ENCODE measurements around the gene MDFI. TPM values are rescaled to one million over a fixed set of nuclear protein-coding genes. Genes with fewer than 3 reads are reported as not detected.

Gene MDFI, protein sequence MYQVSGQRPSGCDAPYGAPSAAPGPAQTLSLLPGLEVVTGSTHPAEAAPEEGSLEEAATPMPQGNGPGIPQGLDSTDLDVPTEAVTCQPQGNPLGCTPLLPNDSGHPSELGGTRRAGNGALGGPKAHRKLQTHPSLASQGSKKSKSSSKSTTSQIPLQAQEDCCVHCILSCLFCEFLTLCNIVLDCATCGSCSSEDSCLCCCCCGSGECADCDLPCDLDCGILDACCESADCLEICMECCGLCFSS
- total RNA-seq: 9.6 and 13.7 TPM in 2 replicates

DNA sequence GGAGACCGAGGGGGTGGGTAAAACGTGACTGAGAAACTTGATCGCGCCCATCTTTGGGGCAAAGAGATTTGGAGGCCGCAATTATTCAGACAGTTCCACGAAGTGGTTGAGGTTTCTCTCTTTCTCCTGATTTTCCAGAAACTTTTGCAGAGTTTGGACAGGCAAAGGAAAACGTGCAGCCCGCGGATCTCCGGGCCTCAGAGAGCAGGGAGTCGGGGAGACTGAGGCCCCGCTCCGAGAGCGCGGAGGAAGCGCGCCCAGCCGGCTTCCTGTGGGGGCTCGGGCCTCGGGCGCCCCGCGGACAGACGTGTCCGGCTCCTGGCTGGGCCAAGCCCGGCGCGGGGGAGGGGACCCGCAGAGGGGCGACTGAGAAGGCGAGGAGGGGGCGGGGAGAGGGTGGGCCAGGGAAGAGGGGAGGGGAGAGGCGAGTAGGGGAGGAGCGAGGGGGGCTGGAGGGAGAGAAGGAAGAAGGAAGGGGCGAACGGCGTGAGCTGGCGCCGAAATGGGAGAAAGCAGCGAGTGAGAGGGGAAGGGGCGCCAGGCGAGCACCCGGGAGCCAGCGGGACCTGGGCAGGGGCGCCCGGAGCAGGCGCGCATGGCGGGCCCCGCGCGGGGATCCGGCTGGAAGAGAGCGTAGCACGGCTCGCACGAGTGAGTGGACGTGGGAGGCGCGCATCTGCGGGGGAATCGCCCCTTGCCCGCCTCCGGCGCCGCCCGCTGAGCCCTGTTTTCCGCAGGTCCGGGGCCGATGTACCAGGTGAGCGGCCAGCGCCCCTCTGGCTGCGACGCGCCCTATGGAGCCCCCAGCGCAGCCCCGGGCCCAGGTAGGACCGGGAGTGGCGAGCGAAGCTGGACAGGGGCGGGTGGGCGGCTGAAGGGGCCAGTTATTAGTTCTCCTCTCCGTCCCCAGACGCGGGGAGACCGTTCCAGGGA, at the start of gene MDFI:
Gene MDFI (plus strand): TSS at position 467 of the 933 bp plus-strand sequence. CDS start 282 bp downstream, at position 749.

Other genes starting within 250 kb of the MDFI start
- gene FOXP4, start 92.1 kb upstream of the MDFI start, total RNA-seq: 2.1 and 4.7 TPM in 2 replicates
- gene TFEB, start 97.1 kb downstream of the MDFI start, total RNA-seq: 3.7 and 7.0 TPM in 2 replicates
- not detected in 2 replicates for gene PGC, start 108.9 kb downstream of the MDFI start, total RNA-seq
- gene FRS3, start 141.4 kb downstream of the MDFI start, total RNA-seq: 1.9 and 2.3 TPM in 2 replicates
- not detected in 2 replicates for gene PRICKLE4, start 142.3 kb downstream of the MDFI start, total RNA-seq
- gene TOMM6, start 149.2 kb downstream of the MDFI start, total RNA-seq: 134 and 141 TPM in 2 replicates